Adipocyte (in vitro differentiated cells): ENCODE data around the gene MFSD8.
A peak's percentile ranks its signal among the peaks of the same experiment; 100 is the strongest.

Source experiments
- DNase-seq: peaks from one replicate; pipeline ENCODE4 v3.0.0-alpha.2; 2015; ENCODE audit warnings: low read depth
- H3K27me3 ChIP-seq: replicated peaks from 2 replicates; pipeline ENCODE4 v1.7.0; 2013; ENCODE audit warnings: mild to moderate bottlenecking, low read length, moderate library complexity; ENCODE audit not compliant: control insufficient read depth, insufficient read depth
- H3K36me3 ChIP-seq: 2 replicates; pipeline ENCODE4 v1.7.0; 2013; ENCODE audit warnings: low read length, mild to moderate bottlenecking, moderate library complexity; ENCODE audit not compliant: control insufficient read depth, insufficient read depth, severe bottlenecking
- H3K4me1 ChIP-seq: 2 replicates; pipeline ENCODE4 v1.7.0; 2013; ENCODE audit warnings: mild to moderate bottlenecking, low read length, moderate library complexity; ENCODE audit not compliant: control insufficient read depth, insufficient read depth
- H3K4me3 ChIP-seq: 2 replicates; pipeline ENCODE4 v1.7.0; 2013; ENCODE audit warnings: mild to moderate bottlenecking, low read length, moderate library complexity
- H3K9ac ChIP-seq: 2 replicates; pipeline ENCODE4 v1.7.0; 2013; ENCODE audit warnings: mild to moderate bottlenecking, low read length, moderate library complexity
- H3K9me3 ChIP-seq: 2 replicates; pipeline ENCODE4 v1.7.0; 2013; ENCODE audit warnings: mild to moderate bottlenecking, low read length, moderate library complexity; ENCODE audit not compliant: control insufficient read depth

The MFSD8 gene

DNA sequence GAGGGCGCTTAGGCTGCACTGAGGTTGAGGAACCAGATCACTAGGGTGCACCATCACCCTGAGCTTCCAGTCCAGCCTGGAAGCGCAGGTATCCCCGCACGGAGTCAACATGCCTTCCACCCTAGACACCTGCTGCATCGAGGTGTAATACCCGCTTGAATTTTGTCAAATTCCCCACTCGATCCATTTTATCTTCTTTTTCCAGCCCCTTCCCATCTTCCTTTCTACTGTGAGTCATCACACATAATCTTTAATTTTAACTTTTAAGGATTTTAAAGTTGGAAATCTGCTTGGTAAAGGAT is 83.5 kb downstream of the MFSD8 start:
- Histone ChIP-seq H3K36me3 (no peaks in the 10 kb centered on the region), H3K4me1 (no peaks in the 10 kb centered on the region), H3K9ac (peak overlapping the region; percentile 89), H3K4me3 (peak overlapping the region; percentile 96), H3K27me3 (no peaks in the 10 kb centered on the region), H3K9me3 (no peaks in the 10 kb centered on the region)
- no peak for DNase-seq

DNA sequence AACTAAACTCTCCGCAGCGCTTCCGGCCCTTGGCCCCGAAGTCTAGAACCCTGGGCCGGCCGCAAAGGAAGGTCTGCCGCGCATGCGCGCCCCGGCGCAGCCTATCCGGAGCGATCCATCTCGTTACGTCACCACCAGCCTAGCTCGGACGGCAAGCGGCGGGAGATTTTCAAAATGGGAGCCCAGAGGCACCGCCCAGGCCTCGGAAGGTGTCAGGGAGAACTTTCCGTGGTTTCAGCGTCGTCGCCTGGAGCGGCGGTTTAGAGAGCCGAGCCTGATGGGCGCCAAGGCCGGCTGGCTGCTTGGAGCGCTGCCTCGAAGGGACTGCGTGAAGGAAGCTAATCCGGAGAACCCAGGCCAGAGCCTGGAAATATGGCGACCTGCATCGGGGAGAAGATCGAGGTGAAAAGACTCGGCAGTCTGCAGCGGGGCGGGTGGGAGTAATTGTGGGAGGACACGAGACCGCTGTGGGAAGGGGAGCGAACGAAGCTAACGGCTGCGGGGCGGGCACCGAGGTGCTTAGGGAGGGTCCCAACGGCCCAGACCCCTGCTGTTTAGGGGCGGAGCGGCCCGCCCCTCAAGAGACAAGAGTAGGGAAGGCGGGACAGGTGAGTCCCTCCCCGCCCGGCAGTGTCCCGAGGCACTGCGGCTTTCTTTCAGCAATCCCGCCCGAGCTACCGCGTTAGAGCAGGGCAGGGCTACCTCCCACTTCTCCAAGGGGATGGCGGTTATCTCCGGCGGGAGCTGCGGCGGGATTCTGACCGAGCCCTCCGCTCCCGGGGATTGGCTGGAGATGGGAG is 84.0 kb downstream of the MFSD8 start, which contains the start of gene PLK4:
TSS of gene PLK4 (plus strand) at position 131 of the 800 bp plus-strand sequence. CDS start at position 373, 242 bp downstream.
- H3K27me3 ChIP-seq: no peaks in the 10 kb centered on the region
- peak within 1 kb of the TSS; percentile 89 for H3K9ac ChIP-seq
- H3K9me3 ChIP-seq: no peaks in the 10 kb centered on the region
- peak; percentile 98 for DNase-seq
- H3K4me3 ChIP-seq: peak within 1 kb of the TSS; percentile 96
- H3K4me1 ChIP-seq: peaks cover 3% of the 10 kb centered on the region
- no peaks in the 10 kb centered on the region for H3K36me3 ChIP-seq

DNA sequence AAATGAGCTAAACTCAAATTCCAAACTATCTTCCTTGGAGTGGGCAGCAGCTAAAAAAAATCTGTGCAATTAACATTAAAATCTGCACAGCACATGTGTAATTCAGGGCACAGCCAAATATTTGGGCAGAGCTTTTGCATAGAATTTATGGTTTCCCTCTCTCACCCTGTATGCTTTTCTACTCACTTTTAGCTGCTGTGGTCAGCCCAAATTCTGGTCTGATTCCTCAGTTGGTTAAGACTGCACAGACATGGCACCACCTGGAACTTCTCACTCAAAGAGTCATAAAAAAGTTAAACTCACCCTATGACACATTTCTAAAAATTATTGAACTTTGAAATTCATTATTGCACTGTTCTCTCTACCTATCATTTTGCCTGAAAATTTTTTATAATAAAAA is 89.2 kb downstream of the MFSD8 start:
- peaks cover 7% of the 10 kb centered on the region for H3K4me1 ChIP-seq
- no peak overlapping the region for H3K9ac ChIP-seq
- H3K9me3 ChIP-seq: no peaks in the 10 kb centered on the region
- H3K4me3 ChIP-seq: no peak overlapping the region
- H3K27me3 ChIP-seq: no peaks in the 10 kb centered on the region
- DNase-seq: no peak
- H3K36me3 ChIP-seq: no peaks in the 10 kb centered on the region

DNA sequence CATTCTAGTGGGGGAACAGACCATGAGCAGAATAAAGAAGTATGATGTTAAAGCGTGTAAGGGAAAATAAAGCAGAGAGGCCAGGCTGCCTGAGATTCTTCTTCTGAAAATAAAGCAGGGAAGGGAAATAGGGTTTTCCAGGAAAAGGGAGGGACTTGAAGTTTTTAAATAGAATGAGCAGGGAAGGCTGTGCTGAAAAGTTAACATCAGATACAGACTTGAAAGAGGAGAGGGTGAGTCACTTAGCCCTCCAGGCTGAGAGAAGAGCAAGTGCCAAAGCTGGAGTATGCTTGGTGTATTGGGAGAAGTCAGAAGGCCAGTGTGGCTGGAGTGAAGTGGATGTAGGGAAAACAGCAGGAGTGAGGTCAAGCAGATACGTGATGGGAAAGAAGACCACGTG is 94.3 kb downstream of the MFSD8 start:
- Histone ChIP-seq H3K4me3 (no peak overlapping the region), H3K4me1 (peaks cover 8% of the 10 kb centered on the region), H3K9ac (peak overlapping the region; percentile 11), H3K27me3 (no peaks in the 10 kb centered on the region), H3K36me3 (no peaks in the 10 kb centered on the region), H3K9me3 (no peaks in the 10 kb centered on the region)
- DNase-seq: peak; percentile 74

DNA sequence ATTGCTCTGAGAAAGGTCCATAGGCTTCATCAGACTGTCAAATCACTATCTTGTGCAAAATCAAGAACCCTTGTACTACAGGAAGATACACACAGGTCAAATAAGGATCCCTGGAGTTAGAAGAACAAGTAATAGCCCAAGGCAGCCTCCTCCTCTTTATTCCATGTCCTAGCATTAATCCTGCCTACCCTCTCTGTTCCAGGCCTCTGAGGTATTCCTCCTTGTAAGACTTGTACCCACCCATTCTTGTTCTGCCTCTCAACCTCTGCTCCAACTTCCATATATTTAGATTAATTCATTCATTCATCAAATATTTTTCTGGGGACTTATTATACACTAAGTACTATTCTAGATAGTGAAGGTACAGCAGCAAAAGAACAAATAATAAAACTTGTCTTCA is 94.7 kb downstream of the MFSD8 start:
- H3K4me3 ChIP-seq: no peak overlapping the region
- H3K36me3 ChIP-seq: no peaks in the 10 kb centered on the region
- no peak for DNase-seq
- H3K27me3 ChIP-seq: no peaks in the 10 kb centered on the region
- peaks cover 8% of the 10 kb centered on the region for H3K4me1 ChIP-seq
- H3K9ac ChIP-seq: peak overlapping the region; percentile 11
- no peaks in the 10 kb centered on the region for H3K9me3 ChIP-seq

DNA sequence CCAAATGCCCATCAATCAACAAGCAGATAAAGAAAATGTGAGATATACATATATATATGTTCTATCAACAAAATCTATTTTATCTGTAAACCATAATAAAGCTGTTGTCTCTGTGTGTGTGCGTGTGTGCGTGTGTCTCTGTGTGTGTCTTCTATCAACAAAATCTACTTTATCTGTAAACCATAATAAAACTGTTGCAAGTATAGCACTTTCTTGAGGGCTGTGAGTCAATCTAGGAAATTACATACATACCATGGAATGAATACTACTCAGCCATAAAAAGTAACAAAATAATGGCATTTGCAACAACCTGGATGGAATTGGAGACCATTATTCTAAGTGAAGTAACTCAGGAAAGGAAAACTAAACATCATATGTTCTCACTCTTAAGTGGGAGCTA is 96.8 kb downstream of the MFSD8 start:
- H3K9ac ChIP-seq: no peak overlapping the region
- no peaks in the 10 kb centered on the region for H3K9me3 ChIP-seq
- DNase-seq: no peak
- no peak overlapping the region for H3K4me3 ChIP-seq
- H3K27me3 ChIP-seq: no peaks in the 10 kb centered on the region
- H3K4me1 ChIP-seq: peaks cover 8% of the 10 kb centered on the region
- no peaks in the 10 kb centered on the region for H3K36me3 ChIP-seq
